Hindlimb muscle (tissue), 1 donor: ENCODE results near the gene MDN1. TPM values are rescaled to one million over a fixed set of nuclear protein-coding genes. Genes with fewer than 3 reads are reported as not detected.

Source experiments
- DNase-seq: peaks from one replicate; pipeline ENCODE4 v3.0.0-alpha.2; 2013
- polyA plus RNA-seq: library from polyadenylated mRNA; unstranded; fragments of 120-200 nt; gene quantifications from one replicate; pipeline ENCODE4 v1.2.1, GENCODE V29; 2013; ENCODE audit not compliant: insufficient read length

MDN1 gene
- polyA plus RNA-seq, 1 donor = 30.2 TPM

- no peak for DNase-seq
These were observed 126.4 kb downstream of the MDN1 start for GRCh38 chr6:89693207-89693606.

GRCh38 chr6:89692256-89692655 is 127.3 kb downstream of the MDN1 start:
- no peak for DNase-seq

GRCh38 chr6:89690944-89691324 is 128.7 kb downstream of the MDN1 start:
- no peak for DNase-seq

- no peak for DNase-seq
These were observed 129.9 kb downstream of the MDN1 start for GRCh38 chr6:89689732-89690131.

GRCh38 chr6:89688328-89688727 is 131.3 kb downstream of the MDN1 start:
- no peak for DNase-seq

- DNase-seq = no peak
These were observed 134.3 kb downstream of the MDN1 start for GRCh38 chr6:89685311-89685710.

GRCh38 chr6:89682991-89683390 is 136.6 kb downstream of the MDN1 start:
- no peak for DNase-seq

- no peak for DNase-seq
These were observed 137.5 kb downstream of the MDN1 start for GRCh38 chr6:89681983-89682564.

GRCh38 chr6:89680551-89680950 is 139.0 kb downstream of the MDN1 start:
- DNase-seq = no peak

GRCh38 chr6:89680150-89680549 is 139.4 kb downstream of the MDN1 start:
- DNase-seq = no peak

GRCh38 chr6:89679215-89680120 is 140.1 kb downstream of the MDN1 start:
- no peak for DNase-seq

- no peak for DNase-seq
These were observed 141.1 kb downstream of the MDN1 start for GRCh38 chr6:89678531-89678930.

GRCh38 chr6:89675949-89676748 is 143.4 kb downstream of the MDN1 start:
- DNase-seq = no peak

- no peak for DNase-seq
These were observed 148.5 kb downstream of the MDN1 start for GRCh38 chr6:89670935-89671565.

GRCh38 chr6:89669002-89669401 is 150.6 kb downstream of the MDN1 start:
- no peak for DNase-seq

- no peak for DNase-seq
These were observed 151.6 kb downstream of the MDN1 start for GRCh38 chr6:89667872-89668556.

GRCh38 chr6:89662659-89663223 is 156.9 kb downstream of the MDN1 start:
- no peak for DNase-seq

- DNase-seq = no peak
These were observed 158.0 kb downstream of the MDN1 start for GRCh38 chr6:89661559-89661958.

GRCh38 chr6:89660981-89661380 is 158.6 kb downstream of the MDN1 start:
- DNase-seq = no peak

- DNase-seq = no peak
These were observed 162.0 kb downstream of the MDN1 start for GRCh38 chr6:89657445-89658158.

GRCh38 chr6:89655122-89655521 is 164.5 kb downstream of the MDN1 start:
- no peak for DNase-seq
